Gastroesophageal sphincter (tissue), 4 donors: ENCODE data around the gene PRRC2A. TPM values are rescaled to one million over a fixed set of nuclear protein-coding genes. Genes with fewer than 3 reads are reported as not detected.

Source experiments
- ATAC-seq: fragments of 150-250 bp; one replicate; pipeline ENCODE4 v1.9.1; 2016; ENCODE audit warnings: mild to moderate bottlenecking, moderate library complexity
- H3K27ac ChIP-seq, 4 donors: fragments of 200-600 bp; sonication (generic) in 3 of 4; 1 replicate in 3 of 4; 2 replicates in 1 of 4; pipeline ENCODE4 v1.5.1; 2016 to 2019
- H3K27me3 ChIP-seq: fragments of 200-600 bp; sonication (generic); one replicate; pipeline ENCODE4 v1.5.1; 2019
- H3K36me3 ChIP-seq, 2 donors: fragments of 200-600 bp; sonication (generic); one replicate each; pipeline ENCODE4 v1.5.1; 2019; ENCODE audit warnings: control low read depth in 1 of 2
- H3K4me1 ChIP-seq, 3 donors: fragments of 200-600 bp; sonication (generic); 1 replicate in 2 of 3; 2 replicates in 1 of 3; pipeline ENCODE4 v1.5.1; 2016 to 2019; ENCODE audit warnings: control low read depth in 2 of 3
- H3K4me3 ChIP-seq, 2 donors: fragments of 200-600 bp; sonication (generic); one replicate each; pipeline ENCODE4 v1.5.1; 2019; ENCODE audit warnings: mild to moderate bottlenecking in 1 of 2, moderate library complexity in 1 of 2
- H3K9me3 ChIP-seq, 3 donors: fragments of 200-600 bp; sonication (generic); one replicate each; pipeline ENCODE4 v1.5.1; 2017 to 2019; ENCODE audit warnings: control low read depth in 2 of 3
- EP300 ChIP-seq: sonication (generic); formaldehyde crosslinking; IDR thresholded peaks from one replicate; pipeline ENCODE4 v1.6.1; 2017; ENCODE audit warnings: antibody characterized with exemption, mild to moderate bottlenecking
- POLR2A ChIP-seq, 2 donors: fragments of 450-650 bp; IDR thresholded peaks; one replicate each; pipeline ENCODE4 v1.6.1; 2017; ENCODE audit warnings: antibody characterized with exemption in 2 of 2, mild to moderate bottlenecking in 2 of 2, moderate library complexity in 1 of 2
- POLR2AphosphoS5 ChIP-seq: sonication (generic); formaldehyde crosslinking; IDR thresholded peaks from one replicate; pipeline ENCODE4 v1.6.1; 2017; ENCODE audit warnings: antibody characterized with exemption
- WGBS, 2 donors: methylation state at CpG; one replicate each; pipeline ENCODE4 v1.1.5; 2018; ENCODE audit warnings: low coverage in 1 of 2; 5-methylcytosine and 5-hydroxymethylcytosine counted together
- total RNA-seq, 4 donors: library from RNA; depleted of rRNA; stranded (reverse); fragments of >200 nt; gene quantifications; one replicate each; pipeline ENCODE4 v1.1.0, GENCODE V29; 2016
- TF ChIP-seq, protein P1 (sequence below), 4 experiments: fragments of 200-600 bp in 2 of 4; fragments of 450-650 bp in 2 of 4; sonication (generic) in 1 of 4; IDR thresholded peaks; one replicate each; pipeline ENCODE4 v1.5.1; 2017 to 2019; ENCODE audit warnings: antibody characterized with exemption in 4 of 4, mild to moderate bottlenecking in 2 of 4, moderate library complexity in 2 of 4

PRRC2A gene
- total RNA-seq, 4 donors from 2014 or later, result 47.9 to 137 (median 76.2) TPM

DNA sequence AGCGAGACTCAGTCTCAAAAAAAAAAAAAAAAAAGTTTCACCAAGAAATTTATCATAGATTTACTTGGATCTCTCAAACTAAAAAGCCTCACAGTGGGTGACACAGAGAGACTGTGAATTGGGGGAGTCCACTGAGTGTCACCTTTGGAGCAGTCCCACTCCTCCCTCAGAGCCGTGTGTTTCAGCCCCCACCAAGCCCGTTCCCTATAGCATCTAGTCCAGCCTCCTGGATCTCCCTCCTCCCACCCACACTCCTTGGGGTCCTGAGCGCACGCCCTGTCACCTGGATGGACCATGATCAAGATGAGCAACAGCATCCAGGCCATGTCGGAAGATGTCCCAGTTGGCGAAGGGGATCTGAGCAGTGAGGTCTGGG, 28.1 kb upstream of the PRRC2A start:
- H3K36me3 ChIP-seq, result no peaks in the 10 kb centered on the region
- 64 to 70% methylated on average over 2 to 3 of the region's 7 CpGs for WGBS, 2 donors
- TF ChIP-seq POLR2AphosphoS5 (no peak), EP300 (no peak), POLR2A (IDR thresholded peaks at IDR 0.05) (no peak)
- TF ChIP-seq, protein P1, sequence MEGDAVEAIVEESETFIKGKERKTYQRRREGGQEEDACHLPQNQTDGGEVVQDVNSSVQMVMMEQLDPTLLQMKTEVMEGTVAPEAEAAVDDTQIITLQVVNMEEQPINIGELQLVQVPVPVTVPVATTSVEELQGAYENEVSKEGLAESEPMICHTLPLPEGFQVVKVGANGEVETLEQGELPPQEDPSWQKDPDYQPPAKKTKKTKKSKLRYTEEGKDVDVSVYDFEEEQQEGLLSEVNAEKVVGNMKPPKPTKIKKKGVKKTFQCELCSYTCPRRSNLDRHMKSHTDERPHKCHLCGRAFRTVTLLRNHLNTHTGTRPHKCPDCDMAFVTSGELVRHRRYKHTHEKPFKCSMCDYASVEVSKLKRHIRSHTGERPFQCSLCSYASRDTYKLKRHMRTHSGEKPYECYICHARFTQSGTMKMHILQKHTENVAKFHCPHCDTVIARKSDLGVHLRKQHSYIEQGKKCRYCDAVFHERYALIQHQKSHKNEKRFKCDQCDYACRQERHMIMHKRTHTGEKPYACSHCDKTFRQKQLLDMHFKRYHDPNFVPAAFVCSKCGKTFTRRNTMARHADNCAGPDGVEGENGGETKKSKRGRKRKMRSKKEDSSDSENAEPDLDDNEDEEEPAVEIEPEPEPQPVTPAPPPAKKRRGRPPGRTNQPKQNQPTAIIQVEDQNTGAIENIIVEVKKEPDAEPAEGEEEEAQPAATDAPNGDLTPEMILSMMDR (IDR thresholded peaks at IDR 0.05), result no peak
- H3K9me3 ChIP-seq, result no peaks in the 10 kb centered on the region
- peaks cover 14% of the 10 kb centered on the region for H3K27me3 ChIP-seq
- H3K27ac ChIP-seq, result no peak overlapping the region
- H3K4me1 ChIP-seq, result no peaks in the 10 kb centered on the region
- ATAC-seq, result no peak
- H3K4me3 ChIP-seq, result no peak overlapping the region

DNA sequence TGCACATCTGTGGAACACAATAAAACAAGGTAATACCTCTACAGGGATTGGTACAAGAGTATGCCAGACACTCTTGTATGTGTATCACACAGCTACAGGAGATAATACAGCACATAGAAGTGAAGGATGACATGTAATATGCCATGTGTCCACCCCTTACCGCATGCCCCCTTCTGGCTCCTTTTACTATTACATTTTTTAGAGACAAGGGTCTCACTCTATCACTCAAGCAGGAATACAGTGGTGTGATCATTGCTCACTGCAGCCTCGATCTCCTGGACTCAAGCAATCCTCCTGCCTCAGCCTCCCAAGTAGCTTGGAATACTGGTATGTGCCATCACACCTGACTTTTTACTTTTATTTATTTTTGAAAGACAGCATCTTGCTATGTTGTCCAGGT, 23.5 kb upstream of the PRRC2A start:
- WGBS, 2 donors, result 19 to 28% methylated on average over 2 of the region's 2 CpGs
- Histone ChIP-seq H3K9me3 (no peaks in the 10 kb centered on the region), H3K36me3 (no peaks in the 10 kb centered on the region), H3K27ac (no peak overlapping the region), H3K4me3 (no peak overlapping the region), H3K4me1 (no peaks in the 10 kb centered on the region), H3K27me3 (no peaks in the 10 kb centered on the region)
- ATAC-seq, result no peak
- TF ChIP-seq EP300, result no peak
- TF ChIP-seq POLR2A (IDR thresholded peaks at IDR 0.05), result no peak
- TF ChIP-seq, protein P1 (IDR thresholded peaks at IDR 0.05), result peak in 2 of 4 experiments; percentile 21 to 25
- TF ChIP-seq POLR2AphosphoS5, result no peak

DNA sequence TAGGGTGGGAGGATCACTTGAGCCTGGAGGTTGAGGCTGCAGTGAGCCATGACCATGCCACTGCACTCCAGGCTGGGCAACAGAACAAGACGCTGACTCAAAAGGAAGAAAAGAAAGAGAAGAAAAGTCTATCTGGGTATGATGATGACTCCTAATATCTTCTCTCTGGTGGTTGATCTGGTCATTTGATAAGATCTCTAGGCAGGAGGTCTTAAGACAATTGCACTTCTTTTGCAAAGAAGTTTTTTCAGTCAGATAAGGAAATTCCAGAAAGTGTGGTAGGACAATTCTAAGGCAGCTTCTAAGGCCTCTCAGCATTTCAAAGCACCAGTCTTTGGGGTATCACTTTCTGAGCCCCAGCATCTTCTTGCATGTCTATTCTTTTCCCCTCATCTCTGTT, 13.2 kb upstream of the PRRC2A start:
- WGBS, 2 donors, result 78 to 90% methylated on average over 1 of the region's 1 CpG
- no peak for ATAC-seq

GRCh38 chr6:31609519-31610406, 10.8 kb upstream of the PRRC2A start:
- ATAC-seq, result no peak
- no peak overlapping the region for H3K4me3 ChIP-seq
- H3K4me1 ChIP-seq, result no peaks in the 10 kb centered on the region
- no peaks in the 10 kb centered on the region for H3K27me3 ChIP-seq
- WGBS, 2 donors, result 44 to 72% methylated on average over 6 to 7 of the region's 8 CpGs
- H3K9me3 ChIP-seq, result no peaks in the 10 kb centered on the region
- H3K27ac ChIP-seq, result no peak overlapping the region
- TF ChIP-seq POLR2AphosphoS5 (no peak), EP300 (no peak), POLR2A (IDR thresholded peaks at IDR 0.05) (no peak)
- TF ChIP-seq, protein P1 (IDR thresholded peaks at IDR 0.05), result no peak
- no peaks in the 10 kb centered on the region for H3K36me3 ChIP-seq

More for the DNA sequence above, 13.2 kb upstream of the PRRC2A start:
- H3K27ac ChIP-seq, result no peak overlapping the region
- no peak overlapping the region for H3K4me3 ChIP-seq
- no peaks in the 10 kb centered on the region for H3K9me3 ChIP-seq
- no peaks in the 10 kb centered on the region for H3K4me1 ChIP-seq
- H3K27me3 ChIP-seq, result no peaks in the 10 kb centered on the region
- no peak for TF ChIP-seq EP300
- TF ChIP-seq POLR2AphosphoS5, result no peak
- TF ChIP-seq POLR2A (IDR thresholded peaks at IDR 0.05), result no peak
- TF ChIP-seq, protein P1 (IDR thresholded peaks at IDR 0.05), result no peak
- no peaks in the 10 kb centered on the region for H3K36me3 ChIP-seq

DNA sequence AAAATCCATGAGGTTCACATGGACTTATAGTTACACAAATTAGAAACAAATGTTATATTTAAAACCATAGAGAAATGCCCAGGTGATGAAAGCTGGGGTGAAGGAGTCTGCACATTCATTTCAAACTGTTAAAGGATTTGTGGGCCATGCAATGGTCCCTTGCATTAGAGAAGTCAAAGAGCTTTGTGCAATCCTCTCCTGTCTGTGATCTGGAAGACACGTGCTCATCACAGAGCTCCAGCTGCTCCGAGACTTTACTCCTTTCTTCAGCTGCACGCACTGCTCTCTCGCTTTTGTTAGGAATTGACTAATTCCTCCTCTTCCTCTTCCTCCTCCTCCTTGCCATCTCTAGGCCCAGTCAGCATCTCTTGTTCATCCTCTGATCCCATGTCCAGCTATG, 9.5 kb upstream of the PRRC2A start:
- no peak overlapping the region for H3K27ac ChIP-seq
- H3K4me3 ChIP-seq, result no peak overlapping the region
- TF ChIP-seq, protein P1 (IDR thresholded peaks at IDR 0.05), result no peak
- no peak for TF ChIP-seq POLR2A (IDR thresholded peaks at IDR 0.05)
- TF ChIP-seq EP300, result no peak
- no peak for TF ChIP-seq POLR2AphosphoS5
- ATAC-seq, result no peak
- H3K4me1 ChIP-seq, result no peaks in the 10 kb centered on the region
- H3K27me3 ChIP-seq, result no peaks in the 10 kb centered on the region
- 63 to 80% methylated on average over 4 of the region's 4 CpGs for WGBS, 2 donors
- H3K36me3 ChIP-seq, result no peaks in the 10 kb centered on the region
- H3K9me3 ChIP-seq, result no peaks in the 10 kb centered on the region
